ENCODE results near the gene DDAH2. TPM values are rescaled to one million over a fixed set of nuclear protein-coding genes. Genes with fewer than 3 reads are reported as not detected.

The DDAH2 gene
- total RNA-seq, 1 donor from 2014 or later, result 71.2 TPM

GRCh38 chr6:31677955-31678354, 51.1 kb downstream of the DDAH2 start:
- Histone ChIP-seq H3K4me3 (no peak overlapping the region), H3K4me1 (peaks cover 20% of the 10 kb centered on the region), H3K27ac (no peak overlapping the region), H3K9me3 (no peaks in the 10 kb centered on the region), H3K36me3 (peaks cover 5% of the 10 kb centered on the region), H3K27me3 (no peaks in the 10 kb centered on the region)
- ATAC-seq (no peak), DNase-seq (no peak)
- TF ChIP-seq CTCF (IDR thresholded peaks at IDR 0.05), result no peak
- intact Hi-C loops (cut with DNase I), result no loop called here

Small RNAs within 50 kb of the gene (microRNA-seq; reads per million reads assigned to microRNA genes)
- gene MIR4646 (ENCODE audit: borderline microRNAs expressed), result 0.50 reads per million

Other genes starting within 250 kb of the DDAH2 start
- 8.2 TPM for gene MICB, start 231.2 kb downstream of the DDAH2 start, total RNA-seq
- gene MCCD1, start 200.3 kb downstream of the DDAH2 start, total RNA-seq, result not detected
- 241 TPM for gene DDX39B, start 187.3 kb downstream of the DDAH2 start, total RNA-seq
- gene ATP6V1G2, start 182.7 kb downstream of the DDAH2 start, total RNA-seq, result 0.75 TPM
- 22.6 TPM for gene NFKBIL1, start 181.7 kb downstream of the DDAH2 start, total RNA-seq
- gene LTA, start 157.0 kb downstream of the DDAH2 start, total RNA-seq, result 0.46 TPM
- 2.4 TPM for gene TNF, start 153.7 kb downstream of the DDAH2 start, total RNA-seq
- gene LTB, start 146.9 kb downstream of the DDAH2 start, total RNA-seq, result 6.2 TPM
- gene LST1, start 143.0 kb downstream of the DDAH2 start, total RNA-seq, result 68.1 TPM
- gene NCR3, start 136.3 kb downstream of the DDAH2 start, total RNA-seq, result 1.8 TPM
- gene AIF1, start 114.1 kb downstream of the DDAH2 start, total RNA-seq, result 55.3 TPM
- 138 TPM for gene PRRC2A, start 108.6 kb downstream of the DDAH2 start, total RNA-seq
- gene BAG6, start 76.6 kb downstream of the DDAH2 start, total RNA-seq, result 238 TPM
- 2.6 TPM for gene APOM, start 73.4 kb downstream of the DDAH2 start, total RNA-seq
- gene C6orf47, start 68.5 kb downstream of the DDAH2 start, total RNA-seq, result 25.6 TPM
- gene GPANK1, start 64.3 kb downstream of the DDAH2 start, total RNA-seq, result 13.9 TPM
- 114 TPM for gene CSNK2B, start 63.2 kb downstream of the DDAH2 start, total RNA-seq
- 12.6 TPM for gene LY6G5B, start 59.3 kb downstream of the DDAH2 start, total RNA-seq
- gene LY6G5C, start 48.2 kb downstream of the DDAH2 start, total RNA-seq, result 3.4 TPM
- gene ABHD16A, start 26.0 kb downstream of the DDAH2 start, total RNA-seq, result 55.8 TPM
- gene LY6G6F, start 22.4 kb downstream of the DDAH2 start, total RNA-seq, result not detected
- gene LY6G6D, start 14.0 kb downstream of the DDAH2 start, total RNA-seq, result not detected
- not detected for gene LY6G6C, start 7.6 kb downstream of the DDAH2 start, total RNA-seq
- gene MPIG6B, start 5.9 kb downstream of the DDAH2 start, total RNA-seq, result 1.1 TPM
- 286 TPM for gene CLIC1, start 7.2 kb upstream of the DDAH2 start, total RNA-seq
- 11.2 TPM for gene MSH5, start 10.7 kb upstream of the DDAH2 start, total RNA-seq
- 2.6 TPM for gene SAPCD1, start 33.4 kb upstream of the DDAH2 start, total RNA-seq
- 3.4 TPM for gene VWA7, start 48.0 kb upstream of the DDAH2 start, total RNA-seq
- 53.0 TPM for gene VARS1, start 66.5 kb upstream of the DDAH2 start, total RNA-seq
- gene LSM2, start 77.7 kb upstream of the DDAH2 start, total RNA-seq, result 30.8 TPM
- gene HSPA1L, start 86.0 kb upstream of the DDAH2 start, total RNA-seq, result 2.0 TPM
- 150 TPM for gene HSPA1A, start 86.2 kb upstream of the DDAH2 start, total RNA-seq
- gene HSPA1B, start 98.4 kb upstream of the DDAH2 start, total RNA-seq, result 112 TPM
- 81.0 TPM for gene NEU1, start 133.5 kb upstream of the DDAH2 start, total RNA-seq
- 23.1 TPM for gene SLC44A4, start 149.7 kb upstream of the DDAH2 start, total RNA-seq
- 36.0 TPM for gene EHMT2, start 168.4 kb upstream of the DDAH2 start, total RNA-seq
- gene ZBTB12, start 172.8 kb upstream of the DDAH2 start, total RNA-seq, result 3.5 TPM
- 282 TPM for gene C2, start 198.4 kb upstream of the DDAH2 start, total RNA-seq
- gene CFB, start 216.8 kb upstream of the DDAH2 start, total RNA-seq, result 74.9 TPM
- gene NELFE, start 229.7 kb upstream of the DDAH2 start, total RNA-seq, result 43.9 TPM
- gene SKIC2, start 229.9 kb upstream of the DDAH2 start, total RNA-seq, result 58.8 TPM
- 20.5 TPM for gene DXO, start 242.8 kb upstream of the DDAH2 start, total RNA-seq

All from upper lobe of right lung (tissue), 1 donor.